C4-2B (cell line): ENCODE results near the gene VCL.

Experiments used
- CTCF ChIP-seq: fragments of 450-650 bp; conservative IDR thresholded peaks from 2 replicates; pipeline ENCODE4 v1.5.1; 2017; ENCODE audit warnings: mild to moderate bottlenecking
- ZFX ChIP-seq: fragments of 450-650 bp; IDR thresholded peaks from 2 replicates; pipeline ENCODE4 v1.6.1; 2017

GRCh38 chr10:73948947-73949633 lies 48.8 kb upstream of the VCL start:
- TF ChIP-seq ZFX (no peak), CTCF (no peak)
